WTC11 (cell line): ENCODE data around the gene SRCIN1.

Experiments
- AFF4 ChIP-seq: sonication (generic); formaldehyde crosslinking; IDR thresholded peaks from 2 replicates; pipeline ENCODE4 v1.8.1; 2023; ENCODE audit warnings: mild to moderate bottlenecking, missing genetic modification reagents, borderline replicate concordance
- ATF1 ChIP-seq: sonication (generic); formaldehyde crosslinking; IDR thresholded peaks from 2 replicates; pipeline ENCODE4 v1.8.1; 2023; ENCODE audit warnings: mild to moderate bottlenecking, moderate library complexity, missing genetic modification reagents
- NR2C2 ChIP-seq: sonication (generic); formaldehyde crosslinking; IDR thresholded peaks from 2 replicates; pipeline ENCODE4 v1.8.0; 2022; ENCODE audit warnings: mild to moderate bottlenecking, missing genetic modification reagents
- NR3C1 ChIP-seq: sonication (generic); formaldehyde crosslinking; conservative IDR thresholded peaks from 2 replicates; pipeline ENCODE4 v1.8.1; 2023; ENCODE audit warnings: low read depth, mild to moderate bottlenecking, missing genetic modification reagents
- SP1 ChIP-seq: sonication (generic); formaldehyde crosslinking; conservative IDR thresholded peaks from 2 replicates; pipeline ENCODE4 v1.8.1; 2022; ENCODE audit warnings: missing genetic modification reagents
- USF1 ChIP-seq: sonication (generic); formaldehyde crosslinking; IDR thresholded peaks from 2 replicates; pipeline ENCODE4 v1.8.0; 2022; ENCODE audit warnings: mild to moderate bottlenecking, missing genetic modification reagents
- TF ChIP-seq, protein P1 (sequence below): fragments of 200-600 bp; IDR thresholded peaks from 2 replicates; pipeline ENCODE4 v1.8.0; 2022; ENCODE audit warnings: antibody characterized with exemption
- TF ChIP-seq, protein P2 (sequence below): sonication (generic); formaldehyde crosslinking; IDR thresholded peaks from 2 replicates; pipeline ENCODE4 v1.8.0; 2022; ENCODE audit warnings: mild to moderate bottlenecking, missing genetic modification reagents
- TF ChIP-seq, protein P3 (sequence below): fragments of 250-450 bp; sonication (Bioruptor Pico); IDR thresholded peaks from 2 replicates; pipeline ENCODE4 v1.9.0; 2021; ENCODE audit warnings: mild to moderate bottlenecking

DNA sequence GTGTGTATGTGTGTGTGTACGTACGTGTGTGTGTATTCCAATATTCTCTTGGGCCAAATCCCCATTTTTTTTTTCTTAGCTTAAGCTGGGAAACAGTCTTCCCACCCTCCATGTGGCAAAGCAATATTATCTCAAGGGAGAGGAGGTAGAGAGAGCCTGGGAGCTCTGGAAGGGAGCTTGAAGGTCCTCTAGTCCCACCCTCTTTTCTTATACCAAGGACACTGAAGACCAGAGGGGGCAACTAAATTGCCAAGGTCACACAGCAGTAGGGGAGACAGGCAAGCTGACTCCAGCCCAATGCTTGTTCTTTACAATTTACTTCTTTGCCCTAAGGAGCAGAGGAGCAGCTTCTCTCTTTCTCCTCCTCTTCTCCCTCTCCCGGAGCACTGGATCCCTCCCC lies 6.8 kb downstream of the SRCIN1 start:
- TF ChIP-seq, protein P1, sequence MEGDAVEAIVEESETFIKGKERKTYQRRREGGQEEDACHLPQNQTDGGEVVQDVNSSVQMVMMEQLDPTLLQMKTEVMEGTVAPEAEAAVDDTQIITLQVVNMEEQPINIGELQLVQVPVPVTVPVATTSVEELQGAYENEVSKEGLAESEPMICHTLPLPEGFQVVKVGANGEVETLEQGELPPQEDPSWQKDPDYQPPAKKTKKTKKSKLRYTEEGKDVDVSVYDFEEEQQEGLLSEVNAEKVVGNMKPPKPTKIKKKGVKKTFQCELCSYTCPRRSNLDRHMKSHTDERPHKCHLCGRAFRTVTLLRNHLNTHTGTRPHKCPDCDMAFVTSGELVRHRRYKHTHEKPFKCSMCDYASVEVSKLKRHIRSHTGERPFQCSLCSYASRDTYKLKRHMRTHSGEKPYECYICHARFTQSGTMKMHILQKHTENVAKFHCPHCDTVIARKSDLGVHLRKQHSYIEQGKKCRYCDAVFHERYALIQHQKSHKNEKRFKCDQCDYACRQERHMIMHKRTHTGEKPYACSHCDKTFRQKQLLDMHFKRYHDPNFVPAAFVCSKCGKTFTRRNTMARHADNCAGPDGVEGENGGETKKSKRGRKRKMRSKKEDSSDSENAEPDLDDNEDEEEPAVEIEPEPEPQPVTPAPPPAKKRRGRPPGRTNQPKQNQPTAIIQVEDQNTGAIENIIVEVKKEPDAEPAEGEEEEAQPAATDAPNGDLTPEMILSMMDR = no peak
- TF ChIP-seq NR3C1 (CRISPR knock-in tag) = no peak
- TF ChIP-seq, protein P2, sequence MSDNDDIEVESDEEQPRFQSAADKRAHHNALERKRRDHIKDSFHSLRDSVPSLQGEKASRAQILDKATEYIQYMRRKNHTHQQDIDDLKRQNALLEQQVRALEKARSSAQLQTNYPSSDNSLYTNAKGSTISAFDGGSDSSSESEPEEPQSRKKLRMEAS (CRISPR knock-in tag) = no peak
- no peak for TF ChIP-seq ATF1 (CRISPR knock-in tag)
- TF ChIP-seq, protein P3, sequence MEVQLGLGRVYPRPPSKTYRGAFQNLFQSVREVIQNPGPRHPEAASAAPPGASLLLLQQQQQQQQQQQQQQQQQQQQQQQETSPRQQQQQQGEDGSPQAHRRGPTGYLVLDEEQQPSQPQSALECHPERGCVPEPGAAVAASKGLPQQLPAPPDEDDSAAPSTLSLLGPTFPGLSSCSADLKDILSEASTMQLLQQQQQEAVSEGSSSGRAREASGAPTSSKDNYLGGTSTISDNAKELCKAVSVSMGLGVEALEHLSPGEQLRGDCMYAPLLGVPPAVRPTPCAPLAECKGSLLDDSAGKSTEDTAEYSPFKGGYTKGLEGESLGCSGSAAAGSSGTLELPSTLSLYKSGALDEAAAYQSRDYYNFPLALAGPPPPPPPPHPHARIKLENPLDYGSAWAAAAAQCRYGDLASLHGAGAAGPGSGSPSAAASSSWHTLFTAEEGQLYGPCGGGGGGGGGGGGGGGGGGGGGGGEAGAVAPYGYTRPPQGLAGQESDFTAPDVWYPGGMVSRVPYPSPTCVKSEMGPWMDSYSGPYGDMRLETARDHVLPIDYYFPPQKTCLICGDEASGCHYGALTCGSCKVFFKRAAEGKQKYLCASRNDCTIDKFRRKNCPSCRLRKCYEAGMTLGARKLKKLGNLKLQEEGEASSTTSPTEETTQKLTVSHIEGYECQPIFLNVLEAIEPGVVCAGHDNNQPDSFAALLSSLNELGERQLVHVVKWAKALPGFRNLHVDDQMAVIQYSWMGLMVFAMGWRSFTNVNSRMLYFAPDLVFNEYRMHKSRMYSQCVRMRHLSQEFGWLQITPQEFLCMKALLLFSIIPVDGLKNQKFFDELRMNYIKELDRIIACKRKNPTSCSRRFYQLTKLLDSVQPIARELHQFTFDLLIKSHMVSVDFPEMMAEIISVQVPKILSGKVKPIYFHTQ (CRISPR knock-in tag) = no peak
- no peak for TF ChIP-seq SP1
- no peak for TF ChIP-seq NR2C2 (CRISPR knock-in tag)
- TF ChIP-seq USF1 = no peak
- no peak for TF ChIP-seq AFF4 (CRISPR knock-in tag)
